H1 (cell line): ENCODE data around the gene HBS1L. TPM values are rescaled to one million over a fixed set of nuclear protein-coding genes. Genes with fewer than 3 reads are reported as not detected.

Source experiments
- CTCF ChIA-PET: fragments of 300-600 bp; sonication (Branson Sonifier 250); formaldehyde crosslinking; loops from one replicate; lab custom pipeline; 2021; ENCODE audit not compliant: partially characterized antibody; lab: Charles Lee
- POLR2A ChIA-PET: fragments of 300-600 bp; sonication (Branson Sonifier 250); formaldehyde crosslinking; loops from one replicate; lab custom pipeline; 2021; ENCODE audit warnings: inconsistent platforms; ENCODE audit not compliant: partially characterized antibody; lab: Charles Lee
- DNase-seq, 2 experiments: peaks; one replicate each; pipeline versions ENCODE4 v3.0.0 to v3.0.0-alpha.2; 2010 to 2022; ENCODE audit warnings: low spot score in 2 of 2, low read depth in 1 of 2, mixed read lengths in 1 of 2
- FAIRE-seq: peaks from 2 replicates; lab custom pipeline; 2011; peaks lifted over from hg19 to GRCh38; lab: Jason Lieb, UNC
- H2AFZ ChIP-seq: 2 replicates; pipeline ENCODE4 v1.8.1; 2012; ENCODE audit warnings: low read length, inconsistent platforms
- H2AK5ac ChIP-seq: 2 replicates; pipeline ENCODE4 v1.6.1; 2013; ENCODE audit warnings: low read depth, low read length
- H2BK120ac ChIP-seq: replicated peaks from 2 replicates; pipeline ENCODE3; 2013; ENCODE audit warnings: low read depth, low read length, inconsistent platforms
- H2BK12ac ChIP-seq: 2 replicates; pipeline ENCODE4 v1.6.1; 2013; ENCODE audit warnings: low read depth, low read length
- H2BK15ac ChIP-seq: 2 replicates; pipeline ENCODE4 v1.6.1; 2013; ENCODE audit warnings: low read length
- H2BK20ac ChIP-seq: 2 replicates; pipeline ENCODE4 v1.6.1; 2013; ENCODE audit warnings: low read length
- H2BK5ac ChIP-seq: 2 replicates; pipeline ENCODE4 v1.6.1; 2013; ENCODE audit warnings: low read depth, low read length
- H3K14ac ChIP-seq: 2 replicates; pipeline ENCODE4 v1.6.1; 2013; ENCODE audit warnings: inconsistent platforms; ENCODE audit not compliant: insufficient read length
- H3K18ac ChIP-seq: 2 replicates; pipeline ENCODE4 v1.6.1; 2013; ENCODE audit warnings: low read length; ENCODE audit errors: extremely low read depth
- H3K23ac ChIP-seq: 2 replicates; pipeline ENCODE4 v1.6.1; 2013; ENCODE audit warnings: inconsistent platforms; ENCODE audit not compliant: insufficient read length
- H3K23me2 ChIP-seq: 2 replicates; pipeline ENCODE4 v1.6.1; 2013; ENCODE audit warnings: low read depth, low read length
- H3K27ac ChIP-seq: 2 replicates; pipeline ENCODE4 v1.6.1; 2011; ENCODE audit warnings: low read depth, low read length, inconsistent platforms
- H3K27me3 ChIP-seq, 4 experiments: replicated peaks in 1 of 4; 1 replicate in 1 of 4; 2 replicates in 3 of 4; pipeline versions ENCODE4 v1.6.1 to v1.8.1; 2011 to 2013; ENCODE audit warnings: low read length in 3 of 4, mild to moderate bottlenecking in 3 of 4, inconsistent platforms in 2 of 4, mixed read lengths in 2 of 4, moderate library complexity in 1 of 4; ENCODE audit not compliant: control insufficient read depth in 3 of 4, insufficient read depth in 3 of 4; ENCODE audit errors: extremely low read depth in 1 of 4
- H3K36me3 ChIP-seq, 4 experiments: 2 replicates each; pipeline versions ENCODE4 v1.6.1 to v1.8.1; 2011 to 2013; ENCODE audit warnings: mild to moderate bottlenecking in 4 of 4, low read length in 3 of 4, moderate library complexity in 2 of 4, control low read depth in 1 of 4, inconsistent platforms in 1 of 4; ENCODE audit not compliant: insufficient read depth in 4 of 4, control insufficient read depth in 2 of 4
- H3K4ac ChIP-seq: replicated peaks from 2 replicates; pipeline ENCODE3; 2013; ENCODE audit warnings: low read length, low read depth, mixed read lengths, inconsistent platforms; ENCODE audit not compliant: insufficient read length
- H3K4me1 ChIP-seq, 4 experiments: replicated peaks in 1 of 4; 1 replicate in 1 of 4; 2 replicates in 3 of 4; pipeline versions ENCODE4 v1.6.1 to v1.8.1; 2011 to 2013; ENCODE audit warnings: low read length in 3 of 4, inconsistent platforms in 2 of 4, mixed read lengths in 1 of 4; ENCODE audit not compliant: insufficient read depth in 4 of 4, control insufficient read depth in 3 of 4
- H3K4me2 ChIP-seq, 2 experiments: 2 replicates each; pipeline versions ENCODE4 v1.6.1 to v1.8.1; 2011 to 2013; ENCODE audit warnings: low read depth in 2 of 2, low read length in 2 of 2, control low read depth in 1 of 2, inconsistent platforms in 1 of 2, mild to moderate bottlenecking in 1 of 2; ENCODE audit not compliant: insufficient read depth in 1 of 2
- H3K4me3 ChIP-seq, 4 experiments: fragments of 200-600, 300-600 bp in 1 of 4; sonication (generic), shearing (Covaris generic), sonication (Bioruptor Twin) in 1 of 4; 2 replicates each; pipeline versions ENCODE4 v1.5.1 to v1.8.1; 2011 to 2016; ENCODE audit warnings: low read length in 4 of 4, low read depth in 3 of 4, control low read depth in 2 of 4, inconsistent platforms in 2 of 4, mild to moderate bottlenecking in 2 of 4, mixed read lengths in 1 of 4, moderate library complexity in 1 of 4; ENCODE audit not compliant: insufficient read depth in 2 of 4; ENCODE audit errors: extremely low read depth in 1 of 4
- H3K56ac ChIP-seq: replicated peaks from 2 replicates; pipeline ENCODE3; 2013; ENCODE audit warnings: low read depth, mild to moderate bottlenecking, mixed read lengths, low read length, inconsistent platforms; ENCODE audit not compliant: insufficient read length
- H3K79me1 ChIP-seq: 2 replicates; pipeline ENCODE4 v1.6.1; 2013; ENCODE audit warnings: low read depth, low read length, control low read depth
- H3K79me2 ChIP-seq, 2 experiments: 2 replicates each; pipeline versions ENCODE4 v1.6.1 to v1.8.1; 2012 to 2013; ENCODE audit warnings: low read length in 2 of 2, mild to moderate bottlenecking in 2 of 2, inconsistent platforms in 1 of 2; ENCODE audit not compliant: insufficient read depth in 2 of 2, control insufficient read depth in 1 of 2
- H3K9ac ChIP-seq, 4 experiments: replicated peaks in 1 of 4; 1 replicate in 1 of 4; 2 replicates in 3 of 4; pipeline versions ENCODE4 v1.6.1 to v1.8.1; 2011 to 2013; ENCODE audit warnings: low read depth in 3 of 4, low read length in 3 of 4, control low read depth in 2 of 4, mild to moderate bottlenecking in 2 of 4, moderate library complexity in 2 of 4, inconsistent platforms in 1 of 4; ENCODE audit errors: extremely low read depth in 1 of 4
- H3K9me3 ChIP-seq, 2 experiments: 2 replicates each; pipeline versions ENCODE4 v1.6.1 to v1.8.1; 2012 to 2013; ENCODE audit warnings: mild to moderate bottlenecking in 2 of 2, moderate library complexity in 2 of 2, control low read depth in 1 of 2, inconsistent platforms in 1 of 2, low read depth in 1 of 2, low read length in 1 of 2, mixed read lengths in 1 of 2; ENCODE audit not compliant: insufficient read depth in 2 of 2
- H4K20me1 ChIP-seq, 2 experiments: replicated peaks in 1 of 2; 2 replicates each; pipeline versions ENCODE3 to v1.8.1; 2011 to 2013; ENCODE audit warnings: inconsistent platforms in 2 of 2, low read length in 2 of 2, mild to moderate bottlenecking in 1 of 2; ENCODE audit not compliant: insufficient read depth in 2 of 2, control insufficient read depth in 1 of 2
- H4K5ac ChIP-seq: 2 replicates; pipeline ENCODE4 v1.6.1; 2013; ENCODE audit warnings: low read length, low read depth, mixed read lengths, inconsistent platforms; ENCODE audit not compliant: insufficient read length
- H4K8ac ChIP-seq: 2 replicates; pipeline ENCODE4 v1.8.0; 2013; ENCODE audit warnings: mild to moderate bottlenecking, moderate library complexity, low read length, inconsistent platforms; ENCODE audit not compliant: insufficient read depth; ENCODE audit errors: extremely low read depth
- H4K91ac ChIP-seq: replicated peaks from 2 replicates; pipeline ENCODE3; 2013; ENCODE audit warnings: low read length, mixed read lengths, inconsistent platforms; ENCODE audit not compliant: insufficient read length
- KDM1A ChIP-seq: fragments of 200-600, 300-600 bp; sonication (generic); IDR thresholded peaks from 2 replicates; pipeline ENCODE4 v1.7.1; 2016; ENCODE audit warnings: mild to moderate bottlenecking, low read length, borderline replicate concordance
- SRF ChIP-seq: IDR thresholded peaks from 2 replicates; pipeline ENCODE4 v1.6.1; 2011; ENCODE audit warnings: mild to moderate bottlenecking, low read depth, low read length, moderate library complexity
- WGBS, 2 experiments: shearing (Covaris generic) in 1 of 2; methylation state at CpG; one replicate each; pipeline versions ENCODE4 v1.1.6 to v1.1.7; 2013 to 2015; ENCODE audit warnings: low lambda C conversion rate in 2 of 2, mixed read lengths in 2 of 2, inconsistent platforms in 1 of 2, low coverage in 1 of 2, missing lambda C conversion rate in 1 of 2; ENCODE audit not compliant: insufficient replicate concordance in 2 of 2, insufficient coverage in 1 of 2, insufficient read length in 1 of 2; ENCODE audit errors: extremely low coverage in 1 of 2, missing lambda C conversion rate in 1 of 2; 5-methylcytosine and 5-hydroxymethylcytosine counted together
- polyA plus RNA-seq, 7 experiments: library from polyadenylated mRNA; depleted of rRNA in 3 of 7; stranded (reverse) in 5 of 7; unstranded in 2 of 7; fragments of >200 nt in 5 of 7; fragments of 200-250 nt in 2 of 7; gene quantifications; 1 replicate in 5 of 7; 2 replicates in 1 of 7; 4 replicates in 1 of 7; pipeline versions ENCODE4 v1.2.1 to v1.2.3, GENCODE V29; 2011 to 2013; ENCODE audit warnings: missing spikeins in 2 of 7, mixed read lengths in 2 of 7
- total RNA-seq: library from RNA; stranded (reverse); fragmentation: NEBNext Ultra II Directional; extraction: Animal tissue kit (Norgen Biotek cat#: 25700); gene quantifications from 2 replicates; pipeline ENCODE4 v1.2.1, GENCODE V29; 2021

Gene HBS1L
- total and polyA plus RNA-seq, 2 of the 8 experiments (the other 6 are each of a cell fraction or from before 2014, with no cell fraction given) = 28.1 to 97.1 TPM

DNA sequence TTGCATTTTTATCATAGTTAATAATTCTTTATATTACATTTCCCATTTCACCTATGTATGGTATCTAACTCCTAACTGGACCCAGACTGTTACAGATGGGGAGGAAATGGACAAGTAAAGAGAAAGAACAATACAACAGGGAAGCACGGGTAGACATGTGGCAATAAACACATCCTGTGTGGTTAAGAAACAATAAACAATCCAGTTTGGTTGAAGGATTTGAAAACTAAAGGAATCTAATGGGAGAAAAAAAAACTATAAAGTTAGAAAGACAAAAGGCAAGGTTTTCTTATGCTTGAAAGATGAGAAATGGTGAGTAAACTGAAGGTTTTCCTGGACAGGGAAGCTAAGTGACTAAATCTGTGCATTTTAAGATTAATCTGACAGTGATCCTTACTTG lies 69.8 kb downstream of the HBS1L start:
- no peak overlapping the region for H3K18ac ChIP-seq
- no peak overlapping the region for H2BK20ac ChIP-seq
- no peak overlapping the region for H3K4me2 ChIP-seq
- H3K9ac ChIP-seq = no peak overlapping the region
- WGBS, 2 experiments = 81% methylated on average over 1 of the region's 1 CpG; no CpG with 5 or more reads in 1 of the 2 experiments
- H3K9me3 ChIP-seq = no peaks in the 10 kb centered on the region
- H4K20me1 ChIP-seq = no peaks in the 10 kb centered on the region
- no peaks in the 10 kb centered on the region for H3K23me2 ChIP-seq
- no peak overlapping the region for H2AK5ac ChIP-seq
- H4K91ac ChIP-seq = no peak overlapping the region
- H3K79me1 ChIP-seq = no peaks in the 10 kb centered on the region
- no peak for TF ChIP-seq KDM1A
- no peak for TF ChIP-seq SRF
- no peak overlapping the region for H4K8ac ChIP-seq
- ChIA-PET POLR2A (no interaction called here), CTCF (no interaction called here)
- H3K27me3 ChIP-seq = no peaks in the 10 kb centered on the region
- H3K79me2 ChIP-seq = no peaks in the 10 kb centered on the region
- H3K4ac ChIP-seq = no peak overlapping the region
- no peak overlapping the region for H2BK120ac ChIP-seq
- no peak overlapping the region for H4K5ac ChIP-seq
- H2AFZ ChIP-seq = no peak overlapping the region
- H2BK5ac ChIP-seq = no peak overlapping the region
- DNase-seq (no peak), FAIRE-seq (no peak)
- H3K23ac ChIP-seq = no peak overlapping the region
- H3K56ac ChIP-seq = no peak overlapping the region
- peaks cover 0 to 28% (median 7%) of the 10 kb centered on the region in 4 experiments; a peak in 5 of 8 replicates for H3K36me3 ChIP-seq
- H3K27ac ChIP-seq = no peak overlapping the region
- no peaks in the 10 kb centered on the region; a peak in 1 of 7 replicates for H3K4me1 ChIP-seq
- no peak overlapping the region for H2BK12ac ChIP-seq
- no peak overlapping the region for H3K4me3 ChIP-seq
- no peak overlapping the region for H3K14ac ChIP-seq
- H2BK15ac ChIP-seq = no peak overlapping the region
